ENCODE data around the gene BTG1. TPM values are rescaled to one million over a fixed set of nuclear protein-coding genes. Genes with fewer than 3 reads are reported as not detected.

The BTG1 gene
- total RNA-seq, 1 donor from 2014 or later: 22.8 TPM

- no peak for TF ChIP-seq CTCF (conservative IDR thresholded peaks at IDR 0.05; ENCODE audit: low read depth, low read length)
- no peak for DNase-seq (ENCODE audit: low read depth)
- no peak overlapping the region for H3K4me3 ChIP-seq (ENCODE audit: low read depth, low read length)
Observed at GRCh38 chr12:92155733-92156132, 10.1 kb upstream of the BTG1 start.

- no peak overlapping the region for H3K4me3 ChIP-seq (ENCODE audit: low read depth, low read length)
- DNase-seq (ENCODE audit: low read depth): no peak
- no peak for TF ChIP-seq CTCF (conservative IDR thresholded peaks at IDR 0.05; ENCODE audit: low read depth, low read length)
Observed at GRCh38 chr12:92151916-92152315, 6.3 kb upstream of the BTG1 start.

GRCh38 chr12:92149563-92149962 lies 3.9 kb upstream of the BTG1 start:
- no peak for DNase-seq (ENCODE audit: low read depth)
- no peak for TF ChIP-seq CTCF (conservative IDR thresholded peaks at IDR 0.05; ENCODE audit: low read depth, low read length)
- no peak overlapping the region for H3K4me3 ChIP-seq (ENCODE audit: low read depth, low read length)

GRCh38 chr12:92147491-92147890 lies 1.8 kb upstream of the BTG1 start:
- no peak for TF ChIP-seq CTCF (conservative IDR thresholded peaks at IDR 0.05; ENCODE audit: low read depth, low read length)
- H3K4me3 ChIP-seq (ENCODE audit: low read depth, low read length): peak overlapping the region; percentile 40
- no peak for DNase-seq (ENCODE audit: low read depth)

DNA sequence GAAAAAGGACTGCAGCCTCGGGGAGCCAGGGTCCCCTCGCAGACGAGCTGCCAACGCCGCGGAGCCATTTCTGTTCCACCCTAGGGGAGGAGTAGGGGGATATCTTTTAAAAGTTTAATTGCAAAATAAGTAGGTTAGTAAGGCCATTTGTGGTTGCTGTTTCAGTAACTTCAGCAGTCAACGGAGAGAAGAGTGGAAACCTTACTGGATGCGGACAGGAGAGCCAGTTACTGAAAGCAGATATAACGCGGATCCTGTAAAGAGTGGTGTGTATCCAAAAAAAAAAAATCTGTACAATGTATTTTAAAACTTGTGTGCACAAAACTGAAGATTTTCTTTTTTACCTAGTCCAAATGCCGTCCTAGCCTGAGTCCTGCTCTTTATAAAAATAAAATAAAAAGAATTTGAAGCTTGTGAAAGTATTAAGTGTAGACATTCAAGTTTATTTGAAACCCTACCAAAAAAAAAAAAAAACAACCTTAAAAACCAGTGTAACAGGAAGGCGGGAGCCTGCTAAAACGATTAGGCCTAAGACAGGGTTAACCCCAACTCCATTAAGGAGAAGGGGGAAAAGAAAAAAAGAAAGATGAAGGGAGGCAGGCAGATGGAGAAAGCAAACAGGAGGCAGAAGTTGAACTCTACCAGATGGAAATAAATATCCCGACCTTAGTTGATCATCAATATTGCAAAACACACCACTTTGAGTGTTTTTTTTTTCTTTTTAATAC lies 1.0 kb upstream of the BTG1 start:
- peak overlapping the region; percentile 74 for H3K4me3 ChIP-seq (ENCODE audit: low read depth, low read length)
- TF ChIP-seq CTCF (conservative IDR thresholded peaks at IDR 0.05; ENCODE audit: low read depth, low read length): no peak
- DNase-seq (ENCODE audit: low read depth): no peak

GRCh38 chr12:92145481-92145730 lies 240 bp downstream of the BTG1 start:
- DNase-seq (ENCODE audit: low read depth): no peak
- H3K4me3 ChIP-seq (ENCODE audit: low read depth, low read length): peak overlapping the region; percentile 89

More at GRCh38 chr12:92145481-92145730, 240 bp downstream of the BTG1 start:
- TF ChIP-seq CTCF (conservative IDR thresholded peaks at IDR 0.05; ENCODE audit: low read depth, low read length): no peak
